Endothelial cell of umbilical vein (primary cell): ENCODE data around the gene NUB1. TPM values are rescaled to one million over a fixed set of nuclear protein-coding genes. Genes with fewer than 3 reads are reported as not detected.

Source experiments
- BruUV-seq: library from RNA; stranded (reverse); fragments of 400-500 nt; replicated peaks from 2 replicates; lab custom pipeline; 2021; lab: Mats Ljungman, UMichigan
- CTCF ChIA-PET: fragments of 300-600, 350-600 bp; sonication (Branson Sonifier 250); formaldehyde crosslinking; loops from one replicate; lab custom pipeline; 2021; ENCODE audit warnings: antibody characterized with exemption, inconsistent platforms; lab: Charles Lee
- POLR2A ChIA-PET: fragments of 300-600, 350-600 bp; sonication (Branson Sonifier 250); formaldehyde crosslinking; loops from one replicate; lab custom pipeline; 2021; ENCODE audit warnings: antibody characterized with exemption, inconsistent platforms; lab: Charles Lee
- DNase-seq: peaks from one replicate; pipeline ENCODE4 v3.0.0-alpha.2; 2011; ENCODE audit warnings: low read depth, low spot score
- FAIRE-seq: peaks from 2 replicates; lab custom pipeline; 2011; peaks lifted over from hg19 to GRCh38; lab: Jason Lieb, UNC
- H2AFZ ChIP-seq: 2 replicates; pipeline ENCODE4 v1.6.0; 2012; ENCODE audit warnings: low read depth, low read length, control low read depth, inconsistent platforms
- H3K27ac ChIP-seq: 2 replicates; pipeline ENCODE4 v1.5.1; 2011; ENCODE audit warnings: low read depth, mild to moderate bottlenecking, control low read depth, low read length, moderate library complexity; ENCODE audit not compliant: insufficient read depth
- H3K27me3 ChIP-seq, 2 experiments: 2 replicates each; pipeline versions ENCODE4 v1.6.0 to v1.6.1; 2011; ENCODE audit warnings: low read length in 2 of 2, mixed read lengths in 1 of 2; ENCODE audit not compliant: control insufficient read depth in 2 of 2, insufficient read depth in 2 of 2
- H3K36me3 ChIP-seq, 2 experiments: 2 replicates in 1 of 2; 3 replicates in 1 of 2; pipeline ENCODE4 v1.5.1; 2011; ENCODE audit warnings: low read length in 2 of 2, mild to moderate bottlenecking in 1 of 2, moderate library complexity in 1 of 2; ENCODE audit not compliant: control insufficient read depth in 2 of 2, insufficient read depth in 2 of 2; ENCODE audit errors: extremely low read depth in 1 of 2
- H3K4me1 ChIP-seq: 3 replicates; pipeline ENCODE4 v1.5.1; 2011; ENCODE audit warnings: mild to moderate bottlenecking, low read length; ENCODE audit not compliant: control insufficient read depth, insufficient read depth; ENCODE audit errors: extremely low read depth
- H3K4me2 ChIP-seq: 2 replicates; pipeline ENCODE4 v1.6.1; 2011; ENCODE audit warnings: low read length, control low read depth, mixed read lengths; ENCODE audit not compliant: insufficient read depth
- H3K4me3 ChIP-seq, 3 experiments: fragments of 200-600 bp in 1 of 3; sonication (generic), shearing (Covaris generic) in 1 of 3; replicated peaks in 1 of 3; 2 replicates each; pipeline ENCODE4 v1.5.1; 2011 to 2016; ENCODE audit warnings: control low read depth in 3 of 3, low read length in 3 of 3, mild to moderate bottlenecking in 2 of 3, inconsistent platforms in 1 of 3, low read depth in 1 of 3, moderate library complexity in 1 of 3; ENCODE audit not compliant: insufficient read depth in 1 of 3
- H3K79me2 ChIP-seq: 2 replicates; pipeline ENCODE4 v1.6.0; 2012; ENCODE audit warnings: low read length, inconsistent platforms; ENCODE audit not compliant: control insufficient read depth, insufficient read depth
- H3K9ac ChIP-seq: replicated peaks from 2 replicates; pipeline ENCODE3; 2011; ENCODE audit warnings: low read length, control low read depth; ENCODE audit not compliant: insufficient read depth; ENCODE audit errors: extremely low read depth
- H3K9me1 ChIP-seq: replicated peaks from 3 replicates; pipeline ENCODE4 v1.6.0; 2011; ENCODE audit warnings: mild to moderate bottlenecking, low read length; ENCODE audit not compliant: control insufficient read depth, insufficient read depth; ENCODE audit errors: extremely low read depth
- H3K9me3 ChIP-seq: replicated peaks from 2 replicates; pipeline ENCODE4 v1.5.1; 2012; ENCODE audit warnings: low read length, inconsistent platforms; ENCODE audit not compliant: control insufficient read depth, insufficient read depth
- H4K20me1 ChIP-seq: replicated peaks from 2 replicates; pipeline ENCODE3; 2011; ENCODE audit warnings: mild to moderate bottlenecking, low read length; ENCODE audit not compliant: control insufficient read depth, insufficient read depth; ENCODE audit errors: extremely low read depth
- CTCF ChIP-seq, 2 donors: IDR thresholded peaks; 1 replicate in 1 of 2; 2 replicates in 1 of 2; pipeline ENCODE4 v1.5.1; 2011; ENCODE audit warnings: low read length in 2 of 2, mild to moderate bottlenecking in 2 of 2, moderate library complexity in 2 of 2, control low read depth in 1 of 2, inconsistent platforms in 1 of 2, low read depth in 1 of 2; ENCODE audit not compliant: insufficient read depth in 1 of 2; ENCODE audit errors: extremely low read depth in 1 of 2
- EZH2 ChIP-seq: IDR thresholded peaks from 2 replicates; pipeline ENCODE4 v1.6.1; 2012; ENCODE audit warnings: borderline replicate concordance, low read depth, mild to moderate bottlenecking, moderate library complexity, low read length, inconsistent platforms; ENCODE audit not compliant: severe bottlenecking
- FOS ChIP-seq: IDR thresholded peaks from 2 replicates; pipeline ENCODE4 v1.6.1; 2011; ENCODE audit warnings: mild to moderate bottlenecking, low read length, moderate library complexity, borderline replicate concordance; ENCODE audit not compliant: insufficient read depth
- GATA2 ChIP-seq: IDR thresholded peaks from 2 replicates; pipeline ENCODE4 v1.7.0; 2011; ENCODE audit warnings: low read depth, mild to moderate bottlenecking, moderate library complexity, mixed read lengths, low read length; ENCODE audit not compliant: insufficient read length, insufficient read depth
- JUN ChIP-seq: IDR thresholded peaks from 2 replicates; pipeline ENCODE4 v1.6.1; 2011; ENCODE audit warnings: borderline replicate concordance, low read depth; ENCODE audit not compliant: insufficient read length, insufficient read depth
- MYC ChIP-seq: IDR thresholded peaks from one replicate; pipeline ENCODE4 v1.6.1; 2011; ENCODE audit warnings: mild to moderate bottlenecking, low read depth, low read length
- POLR2A ChIP-seq: IDR thresholded peaks from 2 replicates; pipeline ENCODE4 v1.6.1; 2012; ENCODE audit warnings: low read depth, mild to moderate bottlenecking, control low read depth, low read length
- POLR2AphosphoS5 ChIP-seq: IDR thresholded peaks from 2 replicates; pipeline ENCODE4 v1.6.1; 2012; ENCODE audit warnings: low read depth, mild to moderate bottlenecking, control low read depth, low read length, moderate library complexity; ENCODE audit not compliant: insufficient read depth
- dilution Hi-C: fragments of 300-500 bp; cut with MboI; formaldehyde crosslinking; loops from one replicate; pipeline ENCODE4 v1.15.0; 2019; ENCODE audit warnings: low sequenced_read_pairs; ENCODE audit not compliant: extremely low pct_ligation_motif_present
- intact Hi-C: fragments of 100-400 bp; cut with micrococcal nuclease; formaldehyde crosslinking; loops from one replicate; pipeline ENCODE4 v1.10.0; 2022
- polyA plus RNA-seq, 4 experiments: library from polyadenylated mRNA; depleted of rRNA in 3 of 4; stranded (reverse) in 3 of 4; unstranded in 1 of 4; fragments of >200 nt; gene quantifications; 2 replicates each; pipeline versions ENCODE4 v1.2.1 to v1.2.3, GENCODE V29; 2011 to 2012; ENCODE audit warnings: missing spikeins in 1 of 4
- total RNA-seq: library from RNA; stranded (reverse); gene quantifications from 2 replicates; pipeline ENCODE4 v1.2.3, GENCODE V29; 2021
- TF ChIP-seq, protein P1 (sequence below): IDR thresholded peaks from 2 replicates; pipeline ENCODE4 v1.6.1; 2011; ENCODE audit not compliant: insufficient read depth, insufficient read length

Gene NUB1
- total and polyA plus RNA-seq, 2 donors (not counting 3 experiments of a cell fraction or from before 2014, with no cell fraction given): 28.0 to 46.2 TPM

- Histone ChIP-seq H3K36me3 (peaks cover 3 to 5% of the 10 kb centered on the region in 2 experiments), H3K9ac (no peak overlapping the region), H3K79me2 (no peaks in the 10 kb centered on the region), H4K20me1 (no peaks in the 10 kb centered on the region), H3K27me3 (no peaks in the 10 kb centered on the region), H3K4me3 (no peak overlapping the region), H3K9me1 (no peaks in the 10 kb centered on the region), H3K4me2 (no peak overlapping the region), H3K27ac (no peak overlapping the region), H2AFZ (no peak overlapping the region), H3K9me3 (no peaks in the 10 kb centered on the region), H3K4me1 (no peaks in the 10 kb centered on the region)
- dilution Hi-C loops (no loop called here), intact Hi-C loops (loop anchor here (5.0 kb wide), 1 partner anchor 780 kb away; no protein-coding TSS in a partner anchor)
- FAIRE-seq: no peak
- ChIA-PET POLR2A (no interaction called here), CTCF (interaction anchor here (0.8 to 4.0 kb wide), 6 partner anchors 14 to 393 kb away, joined by 3 to 96 read pairs (median 5); no protein-coding TSS in a partner anchor)
- no peak for DNase-seq
- TF ChIP-seq POLR2AphosphoS5: no peak
- BruUV-seq: no TSS peak
Observed at GRCh38 chr7:151366880-151367222, 25.2 kb downstream of the NUB1 start.

DNA sequence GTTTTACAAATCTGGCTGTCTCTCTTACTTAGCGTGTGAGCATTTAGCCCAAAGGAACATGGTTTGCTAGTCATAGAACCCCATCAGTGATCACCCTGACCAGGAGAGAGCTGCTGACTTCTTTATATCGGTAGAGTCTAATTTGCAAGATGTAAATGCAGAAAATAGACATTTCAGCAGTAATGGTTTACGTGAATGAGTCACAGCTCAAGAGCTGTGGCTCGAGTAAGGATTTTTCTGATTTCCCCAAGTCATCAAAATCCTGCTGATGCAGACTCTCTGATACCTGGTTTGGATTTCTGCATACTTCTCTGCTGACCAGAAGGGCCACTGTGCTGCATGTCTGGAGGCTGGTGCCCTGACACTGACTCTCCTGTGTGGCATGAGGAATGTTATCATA, 25.7 kb downstream of the NUB1 start:
- dilution Hi-C loops: no loop called here
- intact Hi-C loops: loop anchor here (5.0 kb wide), 1 partner anchor 780 kb away; no protein-coding TSS in a partner anchor
- no peak overlapping the region for H3K4me2 ChIP-seq
- H3K9ac ChIP-seq: no peak overlapping the region
- peaks cover 3 to 5% of the 10 kb centered on the region in 2 experiments for H3K36me3 ChIP-seq
- CTCF ChIA-PET: interaction anchor here (1.1 to 4.0 kb wide), 4 partner anchors 32 to 393 kb away, joined by 3 to 96 read pairs (median 8); no protein-coding TSS in a partner anchor
- no peak for DNase-seq
- H2AFZ ChIP-seq: no peak overlapping the region
- FAIRE-seq: no peak
- no peak overlapping the region for H3K4me3 ChIP-seq
- H3K27me3 ChIP-seq: no peaks in the 10 kb centered on the region
- no peaks in the 10 kb centered on the region for H4K20me1 ChIP-seq
- no peaks in the 10 kb centered on the region for H3K4me1 ChIP-seq
- no peaks in the 10 kb centered on the region for H3K9me3 ChIP-seq
- no peaks in the 10 kb centered on the region for H3K9me1 ChIP-seq
- no TSS peak for BruUV-seq
- POLR2A ChIA-PET: no interaction called here
- no peak overlapping the region for H3K27ac ChIP-seq
- no peaks in the 10 kb centered on the region for H3K79me2 ChIP-seq
- no peak for TF ChIP-seq CTCF (IDR thresholded peaks at IDR 0.05; ENCODE audit: extremely low read depth in 1 of 2, insufficient read depth in 1 of 2, low read depth in 1 of 2, low read length in 2 of 2)
- no peak for TF ChIP-seq POLR2AphosphoS5
- no peak for TF ChIP-seq JUN
- TF ChIP-seq, protein P1, sequence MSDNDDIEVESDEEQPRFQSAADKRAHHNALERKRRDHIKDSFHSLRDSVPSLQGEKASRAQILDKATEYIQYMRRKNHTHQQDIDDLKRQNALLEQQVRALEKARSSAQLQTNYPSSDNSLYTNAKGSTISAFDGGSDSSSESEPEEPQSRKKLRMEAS: no peak
- no peak for TF ChIP-seq POLR2A
- TF ChIP-seq FOS: no peak
- TF ChIP-seq EZH2: no peak
- TF ChIP-seq GATA2: no peak
- no peak for TF ChIP-seq MYC
